ENCODE data around the gene DNMBP. TPM values are rescaled to one million over a fixed set of nuclear protein-coding genes. Genes with fewer than 3 reads are reported as not detected.

Gene DNMBP
- total RNA-seq, 2 donors from 2014 or later = 15.5 to 27.9 TPM

- H3K4me3 ChIP-seq = no peak overlapping the region
- no peaks in the 10 kb centered on the region for H3K36me3 ChIP-seq
- H3K4me1 ChIP-seq (replicated peaks) = no peaks in the 10 kb centered on the region
- intact Hi-C loops (cut with DNase I) = no loop called here
- H3K9me3 ChIP-seq = no peaks in the 10 kb centered on the region
- H3K27me3 ChIP-seq (replicated peaks; ENCODE audit: insufficient read depth) = no peaks in the 10 kb centered on the region
- H3K27ac ChIP-seq = no peak overlapping the region
- DNase-seq (ENCODE audit: low spot score) = no peak
- no peak for TF ChIP-seq POLR2A (IDR thresholded peaks at IDR 0.05)
- no peak for TF ChIP-seq CTCF (IDR thresholded peaks at IDR 0.05)
- TF ChIP-seq POLR2AphosphoS5 (IDR thresholded peaks at IDR 0.05) = no peak
- 92% methylated on average over 3 of the region's 3 CpGs for WGBS
These were observed 4.8 kb downstream of the DNMBP start for GRCh38 chr10:100004805-100005510.

GRCh38 chr10:100000109-100000644, 9.6 kb downstream of the DNMBP start:
- H3K9me3 ChIP-seq = no peaks in the 10 kb centered on the region
- no peaks in the 10 kb centered on the region for H3K4me1 ChIP-seq (replicated peaks)
- intact Hi-C loops (cut with DNase I) = no loop called here

GRCh38 chr10:99999319-100000108, 10.2 kb downstream of the DNMBP start:
- Histone ChIP-seq H3K27ac (no peak overlapping the region), H3K27me3 (replicated peaks; ENCODE audit: insufficient read depth) (no peaks in the 10 kb centered on the region), H3K4me1 (replicated peaks) (no peaks in the 10 kb centered on the region), H3K4me3 (no peak overlapping the region), H3K36me3 (no peaks in the 10 kb centered on the region), H3K9me3 (no peaks in the 10 kb centered on the region)
- TF ChIP-seq POLR2AphosphoS5 (IDR thresholded peaks at IDR 0.05) (no peak), CTCF (IDR thresholded peaks at IDR 0.05) (no peak), POLR2A (IDR thresholded peaks at IDR 0.05) (no peak)
- intact Hi-C loops (cut with DNase I) = no loop called here
- WGBS = 90% methylated on average over 8 of the region's 8 CpGs
- DNase-seq (ENCODE audit: low spot score) = no peak

More at GRCh38 chr10:100000109-100000644, 9.6 kb downstream of the DNMBP start:
- Histone ChIP-seq H3K36me3 (no peaks in the 10 kb centered on the region), H3K4me3 (no peak overlapping the region), H3K27ac (no peak overlapping the region), H3K27me3 (replicated peaks; ENCODE audit: insufficient read depth) (no peaks in the 10 kb centered on the region)
- no peak for DNase-seq (ENCODE audit: low spot score)
- no peak for TF ChIP-seq CTCF (IDR thresholded peaks at IDR 0.05)
- 95% methylated on average over 6 of the region's 6 CpGs for WGBS

GRCh38 chr10:99998889-99999288, 10.9 kb downstream of the DNMBP start:
- intact Hi-C loops (cut with DNase I) = no loop called here
- no peaks in the 10 kb centered on the region for H3K36me3 ChIP-seq
- TF ChIP-seq POLR2A (IDR thresholded peaks at IDR 0.05) (no peak), CTCF (IDR thresholded peaks at IDR 0.05) (no peak), POLR2AphosphoS5 (IDR thresholded peaks at IDR 0.05) (no peak)
- H3K4me1 ChIP-seq (replicated peaks) = no peaks in the 10 kb centered on the region
- H3K9me3 ChIP-seq = no peaks in the 10 kb centered on the region
- 90% methylated on average over 6 of the region's 6 CpGs for WGBS
- H3K27me3 ChIP-seq (replicated peaks; ENCODE audit: insufficient read depth) = no peaks in the 10 kb centered on the region
- H3K4me3 ChIP-seq = no peak overlapping the region
- DNase-seq (ENCODE audit: low spot score) = no peak
- no peak overlapping the region for H3K27ac ChIP-seq
